IMR-90 (cell line): ENCODE results near the gene NDST1. TPM values are rescaled to one million over a fixed set of nuclear protein-coding genes. Genes with fewer than 3 reads are reported as not detected.
A peak's percentile ranks its signal among the peaks of the same experiment; 100 is the strongest.

Experiments
- ATAC-seq: fragments of 200-7000 bp; cut with Tn5 transposase; 2 replicates; pipeline ENCODE4 v1.9.1; 2020; ENCODE audit warnings: low read depth, mild to moderate bottlenecking, moderate library complexity
- BruUV-seq: library from RNA; stranded (reverse); fragments of 400-500 nt; replicated peaks from 2 replicates; lab custom pipeline; 2021; lab: Mats Ljungman, UMichigan
- CTCF ChIA-PET: fragments of 300-600 bp; formaldehyde crosslinking; extraction: SDS; loops from one replicate; lab custom pipeline; 2021; ENCODE audit warnings: antibody characterized with exemption; lab: Yijun Ruan, JAX
- POLR2A ChIA-PET: fragments of 300-600 bp; sonication (Branson Sonifier 250); formaldehyde crosslinking; loops from one replicate; lab custom pipeline; 2022; ENCODE audit warnings: antibody characterized with exemption; ENCODE audit not compliant: unreplicated experiment; lab: Charles Lee
- DNase-seq: peaks from one replicate; pipeline ENCODE4 v3.0.0; 2013
- H2AFZ ChIP-seq: replicated peaks from 2 replicates; pipeline ENCODE3; 2013; ENCODE audit warnings: low read length, mild to moderate bottlenecking; ENCODE audit not compliant: poor library complexity
- H2AK5ac ChIP-seq: 2 replicates; pipeline ENCODE4 v1.6.1; 2013; ENCODE audit warnings: low read depth, low read length, inconsistent platforms
- H2AK9ac ChIP-seq: replicated peaks from 2 replicates; pipeline ENCODE3; 2013; ENCODE audit warnings: mild to moderate bottlenecking, low read depth, low read length, moderate library complexity; ENCODE audit not compliant: poor library complexity
- H2BK120ac ChIP-seq: 2 replicates; pipeline ENCODE4 v1.6.1; 2013; ENCODE audit warnings: low read depth, low read length, inconsistent platforms
- H2BK15ac ChIP-seq: 3 replicates; pipeline ENCODE4 v1.6.1; 2013; ENCODE audit warnings: low read depth, low read length, inconsistent platforms
- H2BK20ac ChIP-seq: 2 replicates; pipeline ENCODE4 v1.6.1; 2013; ENCODE audit warnings: low read depth, mild to moderate bottlenecking, inconsistent platforms, low read length, moderate library complexity
- H2BK5ac ChIP-seq: 2 replicates; pipeline ENCODE4 v1.6.1; 2013; ENCODE audit warnings: mild to moderate bottlenecking, low read depth, low read length, inconsistent platforms; ENCODE audit not compliant: poor library complexity, severe bottlenecking
- H3K14ac ChIP-seq: replicated peaks from 2 replicates; pipeline ENCODE4 v1.6.1; 2013; ENCODE audit warnings: low read depth, low read length, inconsistent platforms
- H3K18ac ChIP-seq: 2 replicates; pipeline ENCODE4 v1.6.1; 2013; ENCODE audit warnings: low read depth, low read length, control low read depth
- H3K23ac ChIP-seq: 2 replicates; pipeline ENCODE4 v1.6.1; 2013; ENCODE audit warnings: low read depth, low read length, inconsistent platforms
- H3K27ac ChIP-seq: 2 replicates; pipeline ENCODE4 v1.5.1; 2013; ENCODE audit warnings: mild to moderate bottlenecking, control low read depth, low read length; ENCODE audit not compliant: insufficient read depth
- H3K27me3 ChIP-seq: 2 replicates; pipeline ENCODE4 v1.6.1; 2013; ENCODE audit warnings: low read length; ENCODE audit not compliant: control insufficient read depth, insufficient read depth
- H3K36me3 ChIP-seq: 2 replicates; pipeline ENCODE4 v1.6.1; 2013; ENCODE audit warnings: low read length, mixed read lengths; ENCODE audit not compliant: control insufficient read depth, insufficient read depth
- H3K4ac ChIP-seq: 2 replicates; pipeline ENCODE4 v1.6.1; 2013; ENCODE audit warnings: low read depth, low read length, inconsistent platforms
- H3K4me1 ChIP-seq: 2 replicates; pipeline ENCODE4 v1.6.1; 2013; ENCODE audit warnings: low read length, mixed read lengths; ENCODE audit not compliant: control insufficient read depth, insufficient read depth
- H3K4me2 ChIP-seq: 2 replicates; pipeline ENCODE4 v1.6.1; 2013; ENCODE audit warnings: low read depth, mild to moderate bottlenecking, control low read depth, low read length, moderate library complexity
- H3K4me3 ChIP-seq: 2 replicates; pipeline ENCODE4 v1.5.1; 2013; ENCODE audit warnings: low read depth, mild to moderate bottlenecking, control low read depth, low read length, moderate library complexity; ENCODE audit not compliant: insufficient read depth
- H3K56ac ChIP-seq: 2 replicates; pipeline ENCODE4 v1.6.1; 2013; ENCODE audit warnings: low read length, inconsistent platforms; ENCODE audit not compliant: insufficient read depth; ENCODE audit errors: extremely low read depth
- H3K79me1 ChIP-seq, 2 experiments: 2 replicates each; pipeline ENCODE4 v1.6.1; 2013; ENCODE audit warnings: low read length in 2 of 2, inconsistent platforms in 1 of 2, low read depth in 1 of 2
- H3K9ac ChIP-seq: 2 replicates; pipeline ENCODE4 v1.6.1; 2013; ENCODE audit warnings: low read depth, low read length, control low read depth
- H3K9me1 ChIP-seq: 2 replicates; pipeline ENCODE4 v1.6.1; 2013; ENCODE audit warnings: low read length, inconsistent platforms; ENCODE audit not compliant: insufficient read depth
- H3K9me3 ChIP-seq: 2 replicates; pipeline ENCODE4 v1.6.1; 2013; ENCODE audit warnings: low read length; ENCODE audit not compliant: control insufficient read depth, insufficient read depth
- H4K20me1 ChIP-seq: 2 replicates; pipeline ENCODE4 v1.6.1; 2013; ENCODE audit warnings: low read length, inconsistent platforms; ENCODE audit not compliant: insufficient read depth
- H4K5ac ChIP-seq: 2 replicates; pipeline ENCODE4 v1.6.1; 2013; ENCODE audit warnings: mild to moderate bottlenecking, low read depth, low read length, control low read depth
- H4K8ac ChIP-seq, 2 experiments: 2 replicates each; pipeline ENCODE4 v1.6.1; 2013; ENCODE audit warnings: low read depth in 2 of 2, low read length in 2 of 2, control low read depth in 1 of 2, inconsistent platforms in 1 of 2
- H4K91ac ChIP-seq: 2 replicates; pipeline ENCODE4 v1.6.1; 2013; ENCODE audit warnings: low read depth, low read length, inconsistent platforms; ENCODE audit not compliant: insufficient read depth
- RCOR1 ChIP-seq: IDR thresholded peaks from 2 replicates; pipeline ENCODE4 v1.6.1; 2012; ENCODE audit warnings: mild to moderate bottlenecking, low read length, improper control_type of control experiment; ENCODE audit not compliant: insufficient replicate concordance
- RFX5 ChIP-seq: IDR thresholded peaks from 2 replicates; pipeline ENCODE4 v1.8.0; 2012; ENCODE audit warnings: low read depth, mild to moderate bottlenecking, low read length, moderate library complexity
- WGBS, 2 experiments: methylation state at CpG; one replicate each; pipeline versions ENCODE4 v1.1.5 to v1.1.7; 2013; ENCODE audit warnings: missing lambda C conversion rate in 2 of 2; ENCODE audit not compliant: insufficient read length in 1 of 2; ENCODE audit errors: extremely low coverage in 2 of 2; 5-methylcytosine and 5-hydroxymethylcytosine counted together
- dilution Hi-C: fragments of 300-500 bp; cut with HindIII; formaldehyde crosslinking; loops from one replicate; pipeline ENCODE4 v1.14.3; 2018; ENCODE audit warnings: low sequenced_read_pairs; ENCODE audit not compliant: unreplicated experiment
- in situ Hi-C: fragments of 300-500 bp; cut with MboI; formaldehyde crosslinking; loops from 3 replicates; pipeline ENCODE4 v1.14.3; 2019; ENCODE audit warnings: low sequenced_read_pairs, inconsistent platforms, mixed read lengths
- intact Hi-C: fragments of 100-400 bp; cut with micrococcal nuclease; formaldehyde crosslinking; loops from 2 replicates; pipeline ENCODE4 v1.10.0; 2022
- polyA plus RNA-seq, 3 experiments: library from polyadenylated mRNA; depleted of rRNA; stranded (reverse); fragments of >200 nt; gene quantifications; 2 replicates each; pipeline ENCODE4 v1.2.3, GENCODE V29; 2012; ENCODE audit warnings: low replicate concordance in 1 of 3
- total RNA-seq: library from RNA; depleted of rRNA; stranded (reverse); fragments of >200 nt; gene quantifications from 2 replicates; pipeline ENCODE4 v1.2.3, GENCODE V29; 2012
- TF ChIP-seq, protein P1 (sequence below): fragments of 150-350 bp; IDR thresholded peaks from 2 replicates; pipeline ENCODE4 v1.6.1; 2017; ENCODE audit warnings: mild to moderate bottlenecking, antibody characterized with exemption, low read length, low read depth

The NDST1 gene
- total and polyA plus RNA-seq, 2 of the 4 experiments (the other 2 are of a cell fraction), result 30.5 to 80.4 TPM

GRCh38 chr5:150519978-150520377, 12.0 kb downstream of the NDST1 start:
- Histone ChIP-seq H4K5ac (no peak overlapping the region), H2BK15ac (no peak overlapping the region), H2AFZ (no peak overlapping the region), H3K9me1 (peaks cover 43% of the 10 kb centered on the region), H3K56ac (no peak overlapping the region), H3K4me3 (no peak overlapping the region), H3K4ac (no peak overlapping the region), H3K9ac (no peak overlapping the region), H2BK20ac (no peak overlapping the region), H3K4me2 (no peak overlapping the region), H3K79me1 (peaks cover 47 to 95% of the 10 kb centered on the region in 2 experiments), H3K18ac (no peak overlapping the region), H4K20me1 (peaks cover 88% of the 10 kb centered on the region), H2BK5ac (no peak overlapping the region), H3K14ac (no peak overlapping the region), H3K27me3 (no peaks in the 10 kb centered on the region), H3K36me3 (peaks cover 33% of the 10 kb centered on the region), H2AK9ac (peak overlapping the region; percentile 26), H2AK5ac (peak overlapping the region; percentile 3; the same call in 1 of the 2 replicates), H2BK120ac (no peak overlapping the region), H3K23ac (no peak overlapping the region), H4K91ac (no peak overlapping the region), H3K27ac (no peak overlapping the region), H3K9me3 (no peaks in the 10 kb centered on the region), H4K8ac (no peak overlapping the region), H3K4me1 (peaks cover 41% of the 10 kb centered on the region)
- CTCF ChIA-PET, result no interaction called here
- no peak for DNase-seq
- dilution Hi-C loops (no loop called here), in situ Hi-C loops (loop anchor here (5.0 kb wide), 1 partner anchor 58 kb away; no protein-coding TSS in a partner anchor), intact Hi-C loops (no loop called here)
- TF ChIP-seq, protein P1, sequence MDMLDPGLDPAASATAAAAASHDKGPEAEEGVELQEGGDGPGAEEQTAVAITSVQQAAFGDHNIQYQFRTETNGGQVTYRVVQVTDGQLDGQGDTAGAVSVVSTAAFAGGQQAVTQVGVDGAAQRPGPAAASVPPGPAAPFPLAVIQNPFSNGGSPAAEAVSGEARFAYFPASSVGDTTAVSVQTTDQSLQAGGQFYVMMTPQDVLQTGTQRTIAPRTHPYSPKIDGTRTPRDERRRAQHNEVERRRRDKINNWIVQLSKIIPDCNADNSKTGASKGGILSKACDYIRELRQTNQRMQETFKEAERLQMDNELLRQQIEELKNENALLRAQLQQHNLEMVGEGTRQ, result no peak
- no peak for TF ChIP-seq RFX5
- TF ChIP-seq RCOR1, result no peak
- 100% methylated on average over 2 of the region's 4 CpGs; no CpG with 5 or more reads in 1 of the 2 experiments for WGBS, 2 experiments
- no peak for ATAC-seq
- POLR2A ChIA-PET, result no interaction called here
- no TSS peak for BruUV-seq
